WTC11 (cell line): ENCODE results near the gene CHST11. TPM values are rescaled to one million over a fixed set of nuclear protein-coding genes. Genes with fewer than 3 reads are reported as not detected.

Experiments
- ATAC-seq: fragments of 200-7000 bp; cut with Tn5 transposase; 2 replicates; pipeline ENCODE4 v1.10.0; 2021; ENCODE audit warnings: mild to moderate bottlenecking, moderate library complexity
- CTCF ChIA-PET: fragments of 300-600 bp; sonication (Branson Sonifier 250); formaldehyde crosslinking; loops from one replicate; lab custom pipeline; 2021; ENCODE audit warnings: antibody characterized with exemption; lab: Charles Lee
- POLR2A ChIA-PET: fragments of 350-600 bp; sonication (Branson Sonifier 250); formaldehyde crosslinking; loops from one replicate; lab custom pipeline; 2021; ENCODE audit warnings: antibody characterized with exemption; lab: Charles Lee
- DNase-seq: peaks from one replicate; pipeline ENCODE4 v3.0.0; 2021; ENCODE audit warnings: low spot score
- H3K27ac Mint-ChIP-seq: 2 replicates; pipeline ENCODE4 v1.8.0; 2021; ENCODE audit warnings: mixed read lengths
- H3K27me3 Mint-ChIP-seq: 2 replicates; pipeline ENCODE4 v1.8.0; 2021; ENCODE audit warnings: low read depth, mild to moderate bottlenecking, moderate library complexity, mixed read lengths
- H3K36me3 Mint-ChIP-seq: 2 replicates; pipeline ENCODE4 v1.8.0; 2021; ENCODE audit warnings: mixed read lengths
- H3K4me1 Mint-ChIP-seq: 2 replicates; pipeline ENCODE4 v1.8.0; 2022; ENCODE audit warnings: mixed read lengths
- H3K4me3 Mint-ChIP-seq: 2 replicates; pipeline ENCODE4 v1.8.0; 2021; ENCODE audit warnings: mild to moderate bottlenecking, moderate library complexity, mixed read lengths
- H3K9me3 Mint-ChIP-seq: 2 replicates; pipeline ENCODE4 v1.8.0; 2021; ENCODE audit warnings: mixed read lengths
- ATF2 ChIP-seq: sonication (generic); formaldehyde crosslinking; IDR thresholded peaks from 2 replicates; pipeline ENCODE4 v1.8.1; 2022; ENCODE audit warnings: low read depth, missing genetic modification reagents, borderline replicate concordance
- ATF6 ChIP-seq: sonication (generic); formaldehyde crosslinking; IDR thresholded peaks from 2 replicates; pipeline ENCODE4 v1.8.1; 2023; ENCODE audit warnings: mild to moderate bottlenecking, missing genetic modification reagents
- CBFB ChIP-seq: sonication (generic); formaldehyde crosslinking; IDR thresholded peaks from 2 replicates; pipeline ENCODE4 v1.8.1; 2022; ENCODE audit warnings: mild to moderate bottlenecking, low read depth, missing genetic modification reagents
- CREB1 ChIP-seq: sonication (generic); formaldehyde crosslinking; IDR thresholded peaks from 2 replicates; pipeline ENCODE4 v1.8.0; 2023; ENCODE audit warnings: mild to moderate bottlenecking, missing genetic modification reagents
- E2F1 ChIP-seq: sonication (generic); formaldehyde crosslinking; IDR thresholded peaks from 2 replicates; pipeline ENCODE4 v1.8.0; 2022; ENCODE audit warnings: mild to moderate bottlenecking, missing genetic modification reagents
- E2F5 ChIP-seq: sonication (generic); formaldehyde crosslinking; IDR thresholded peaks from 2 replicates; pipeline ENCODE4 v1.8.1; 2022; ENCODE audit warnings: mild to moderate bottlenecking, moderate library complexity, missing genetic modification reagents
- ELF4 ChIP-seq: sonication (generic); formaldehyde crosslinking; IDR thresholded peaks from 2 replicates; pipeline ENCODE4 v1.8.1; 2022; ENCODE audit warnings: low read depth, mild to moderate bottlenecking, moderate library complexity, missing genetic modification reagents
- FOXP1 ChIP-seq: sonication (generic); formaldehyde crosslinking; IDR thresholded peaks from 2 replicates; pipeline ENCODE4 v1.8.0; 2022; ENCODE audit warnings: missing genetic modification reagents, mild to moderate bottlenecking, moderate library complexity, borderline replicate concordance
- GRHL2 ChIP-seq: fragments of 250-450 bp; sonication (Bioruptor Pico); IDR thresholded peaks from 2 replicates; pipeline ENCODE4 v1.8.0; 2022; ENCODE audit warnings: mild to moderate bottlenecking, moderate library complexity; ENCODE audit not compliant: insufficient replicate concordance, severe bottlenecking
- HMGA2 ChIP-seq: fragments of 250-450 bp; sonication (Bioruptor Pico); IDR thresholded peaks from 2 replicates; pipeline ENCODE4 v1.4.0; 2021; ENCODE audit warnings: mild to moderate bottlenecking, moderate library complexity
- JUN ChIP-seq: sonication (generic); formaldehyde crosslinking; IDR thresholded peaks from 2 replicates; pipeline ENCODE4 v1.8.0; 2023; ENCODE audit warnings: mild to moderate bottlenecking, missing genetic modification reagents
- KAT7 ChIP-seq: sonication (generic); formaldehyde crosslinking; IDR thresholded peaks from 2 replicates; pipeline ENCODE4 v1.8.1; 2023; ENCODE audit warnings: missing genetic modification reagents, mild to moderate bottlenecking, borderline replicate concordance
- MXD4 ChIP-seq: fragments of 250-450 bp; sonication (Bioruptor Pico); IDR thresholded peaks from 2 replicates; pipeline ENCODE4 v1.8.0; 2021; ENCODE audit warnings: mild to moderate bottlenecking, moderate library complexity, borderline replicate concordance
- NFATC4 ChIP-seq: fragments of 250-450 bp; sonication (Bioruptor Pico); IDR thresholded peaks from 2 replicates; pipeline ENCODE4 v1.9.0; 2021; ENCODE audit warnings: mild to moderate bottlenecking
- OVOL2 ChIP-seq: fragments of 250-450 bp; sonication (Bioruptor Pico); IDR thresholded peaks from 2 replicates; pipeline ENCODE4 v1.9.0; 2021; ENCODE audit warnings: mild to moderate bottlenecking, borderline replicate concordance
- PRRX2 ChIP-seq: fragments of 250-450 bp; sonication (Bioruptor Pico); IDR thresholded peaks from 2 replicates; pipeline ENCODE4 v1.8.0; 2021; ENCODE audit warnings: mild to moderate bottlenecking
- RELA ChIP-seq: sonication (generic); formaldehyde crosslinking; IDR thresholded peaks from 2 replicates; pipeline ENCODE4 v1.8.1; 2022; ENCODE audit warnings: missing genetic modification reagents, mild to moderate bottlenecking, borderline replicate concordance
- RORB ChIP-seq: fragments of 250-450 bp; sonication (Bioruptor Pico); IDR thresholded peaks from 2 replicates; pipeline ENCODE4 v1.9.0; 2021; ENCODE audit warnings: mild to moderate bottlenecking
- TCF7 ChIP-seq: sonication (generic); formaldehyde crosslinking; IDR thresholded peaks from 2 replicates; pipeline ENCODE4 v1.8.0; 2022; ENCODE audit warnings: mild to moderate bottlenecking, low read depth, missing genetic modification reagents, moderate library complexity
- ZNF121 ChIP-seq: sonication (generic); formaldehyde crosslinking; IDR thresholded peaks from 2 replicates; pipeline ENCODE4 v1.8.0; 2023; ENCODE audit warnings: missing genetic modification reagents
- ZNF219 ChIP-seq: sonication (generic); formaldehyde crosslinking; IDR thresholded peaks from 2 replicates; pipeline ENCODE4 v1.8.0; 2023; ENCODE audit warnings: missing genetic modification reagents, mild to moderate bottlenecking, borderline replicate concordance
- ZNF232 ChIP-seq: sonication (generic); formaldehyde crosslinking; IDR thresholded peaks from 2 replicates; pipeline ENCODE4 v1.8.0; 2022; ENCODE audit warnings: mild to moderate bottlenecking, missing genetic modification reagents
- ZNF423 ChIP-seq: fragments of 250-450 bp; sonication (Bioruptor Pico); IDR thresholded peaks from 2 replicates; pipeline ENCODE4 v2.1.2; 2022; ENCODE audit warnings: mild to moderate bottlenecking, moderate library complexity
- ZNF671 ChIP-seq: fragments of 250-450 bp; sonication (Bioruptor Pico); IDR thresholded peaks from 2 replicates; pipeline ENCODE4 v1.8.0; 2021; ENCODE audit warnings: mild to moderate bottlenecking
- total RNA-seq: library from RNA; stranded (reverse); gene quantifications from 3 replicates; pipeline ENCODE4 v1.2.3, GENCODE V29; 2021
- TF ChIP-seq, protein P1 (sequence below): sonication (generic); formaldehyde crosslinking; IDR thresholded peaks from 2 replicates; pipeline ENCODE4 v1.8.1; 2023; ENCODE audit warnings: mild to moderate bottlenecking, missing genetic modification reagents
- TF ChIP-seq, protein P2 (sequence below): sonication (generic); formaldehyde crosslinking; IDR thresholded peaks from 2 replicates; pipeline ENCODE4 v1.8.1; 2023; ENCODE audit warnings: mild to moderate bottlenecking, missing genetic modification reagents, moderate library complexity

The CHST11 gene
- total RNA-seq, 1 experiment from 2014 or later, result 24.2 TPM

GRCh38 chr12:104784592-104784991 lies 327.8 kb downstream of the CHST11 start (continued):
- TF ChIP-seq CBFB (CRISPR knock-in tag) (no peak), RORB (CRISPR knock-in tag) (no peak), HMGA2 (CRISPR knock-in tag) (no peak), RELA (CRISPR knock-in tag) (no peak), ZNF423 (no peak), ZNF219 (CRISPR knock-in tag) (no peak), NFATC4 (CRISPR knock-in tag) (no peak)
- TF ChIP-seq, protein P1, sequence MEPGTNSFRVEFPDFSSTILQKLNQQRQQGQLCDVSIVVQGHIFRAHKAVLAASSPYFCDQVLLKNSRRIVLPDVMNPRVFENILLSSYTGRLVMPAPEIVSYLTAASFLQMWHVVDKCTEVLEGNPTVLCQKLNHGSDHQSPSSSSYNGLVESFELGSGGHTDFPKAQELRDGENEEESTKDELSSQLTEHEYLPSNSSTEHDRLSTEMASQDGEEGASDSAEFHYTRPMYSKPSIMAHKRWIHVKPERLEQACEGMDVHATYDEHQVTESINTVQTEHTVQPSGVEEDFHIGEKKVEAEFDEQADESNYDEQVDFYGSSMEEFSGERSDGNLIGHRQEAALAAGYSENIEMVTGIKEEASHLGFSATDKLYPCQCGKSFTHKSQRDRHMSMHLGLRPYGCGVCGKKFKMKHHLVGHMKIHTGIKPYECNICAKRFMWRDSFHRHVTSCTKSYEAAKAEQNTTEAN (CRISPR knock-in tag), result no peak
- TF ChIP-seq, protein P2, sequence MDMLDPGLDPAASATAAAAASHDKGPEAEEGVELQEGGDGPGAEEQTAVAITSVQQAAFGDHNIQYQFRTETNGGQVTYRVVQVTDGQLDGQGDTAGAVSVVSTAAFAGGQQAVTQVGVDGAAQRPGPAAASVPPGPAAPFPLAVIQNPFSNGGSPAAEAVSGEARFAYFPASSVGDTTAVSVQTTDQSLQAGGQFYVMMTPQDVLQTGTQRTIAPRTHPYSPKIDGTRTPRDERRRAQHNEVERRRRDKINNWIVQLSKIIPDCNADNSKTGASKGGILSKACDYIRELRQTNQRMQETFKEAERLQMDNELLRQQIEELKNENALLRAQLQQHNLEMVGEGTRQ (CRISPR knock-in tag), result no peak

GRCh38 chr12:104785886-104786285 lies 329.1 kb downstream of the CHST11 start:
- peaks cover 5% of the 10 kb centered on the region for H3K36me3 Mint-ChIP-seq
- no peak overlapping the region for H3K4me3 Mint-ChIP-seq
- no peak for TF ChIP-seq MXD4 (CRISPR knock-in tag)
- no peak for TF ChIP-seq ZNF671 (CRISPR knock-in tag)
- TF ChIP-seq JUN, result no peak
- TF ChIP-seq RELA (CRISPR knock-in tag), result no peak
- no peak for TF ChIP-seq PRRX2 (CRISPR knock-in tag)
- no peak for TF ChIP-seq ELF4
- no peak for TF ChIP-seq ZNF232 (CRISPR knock-in tag)
- no peak for TF ChIP-seq E2F5 (CRISPR knock-in tag)
- no peak for TF ChIP-seq ZNF121 (CRISPR knock-in tag)
- TF ChIP-seq, all 79 proteins: peak for 0
- ATAC-seq, result no peak
- POLR2A ChIA-PET, result interaction anchor here (0.6 kb wide), 1 partner anchor 1022 kb away, joined by 4 read pairs; no protein-coding TSS in a partner anchor
- CTCF ChIA-PET, result interaction anchor here (1.8 kb wide), 1 partner anchor 404 kb away, joined by 6 read pairs; no protein-coding TSS in a partner anchor
- no peak for DNase-seq
- H3K9me3 Mint-ChIP-seq, result peaks cover 32% of the 10 kb centered on the region
- no peak overlapping the region for H3K27ac Mint-ChIP-seq
- H3K27me3 Mint-ChIP-seq, result peaks cover 5% of the 10 kb centered on the region; the same call in 1 of the 2 replicates
- H3K4me1 Mint-ChIP-seq, result peaks cover 29% of the 10 kb centered on the region

- CTCF ChIA-PET, result no interaction called here
- H3K4me3 Mint-ChIP-seq, result no peak overlapping the region
- no peak overlapping the region for H3K27ac Mint-ChIP-seq
- peaks cover 30% of the 10 kb centered on the region for H3K4me1 Mint-ChIP-seq
- ATAC-seq, result no peak
- POLR2A ChIA-PET, result interaction anchor here (0.6 kb wide), 1 partner anchor 1022 kb away, joined by 4 read pairs; no protein-coding TSS in a partner anchor
- H3K36me3 Mint-ChIP-seq, result peaks cover under 1% of the 10 kb centered on the region; the same call in 1 of the 2 replicates
- peaks cover 27% of the 10 kb centered on the region for H3K9me3 Mint-ChIP-seq
- DNase-seq, result no peak
- H3K27me3 Mint-ChIP-seq, result peaks cover 5% of the 10 kb centered on the region; the same call in 1 of the 2 replicates
- TF ChIP-seq KAT7 (CRISPR knock-in tag) (no peak), TCF7 (CRISPR knock-in tag) (no peak), OVOL2 (no peak), ZNF671 (CRISPR knock-in tag) (no peak), ATF6 (CRISPR knock-in tag) (no peak), NFATC4 (CRISPR knock-in tag) (no peak), FOXP1 (CRISPR knock-in tag) (no peak), CREB1 (no peak), ATF2 (CRISPR knock-in tag) (no peak), GRHL2 (no peak), E2F1 (no peak)
- TF ChIP-seq, protein P1 (CRISPR knock-in tag), result no peak
These were observed 329.6 kb downstream of the CHST11 start for GRCh38 chr12:104786352-104786751.
